ENCODE results near the gene CELF5.

- TF ChIP-seq POLR2A (IDR thresholded peaks at IDR 0.05) (no peak), CTCF (IDR thresholded peaks at IDR 0.05) (no peak)
These were observed 31.0 kb upstream of the CELF5 start for GRCh38 chr19:3193256-3194105.

Data from esophagus squamous epithelium (tissue), 4 donors.